ENCODE measurements around the gene SIRPB2.
"Not testable (repeated sequence)": the region's sequence is repeated elsewhere in the genome, so short reads cannot be mapped to it uniquely, and the experiment has no call there.

SIRPB2 gene

DNA sequence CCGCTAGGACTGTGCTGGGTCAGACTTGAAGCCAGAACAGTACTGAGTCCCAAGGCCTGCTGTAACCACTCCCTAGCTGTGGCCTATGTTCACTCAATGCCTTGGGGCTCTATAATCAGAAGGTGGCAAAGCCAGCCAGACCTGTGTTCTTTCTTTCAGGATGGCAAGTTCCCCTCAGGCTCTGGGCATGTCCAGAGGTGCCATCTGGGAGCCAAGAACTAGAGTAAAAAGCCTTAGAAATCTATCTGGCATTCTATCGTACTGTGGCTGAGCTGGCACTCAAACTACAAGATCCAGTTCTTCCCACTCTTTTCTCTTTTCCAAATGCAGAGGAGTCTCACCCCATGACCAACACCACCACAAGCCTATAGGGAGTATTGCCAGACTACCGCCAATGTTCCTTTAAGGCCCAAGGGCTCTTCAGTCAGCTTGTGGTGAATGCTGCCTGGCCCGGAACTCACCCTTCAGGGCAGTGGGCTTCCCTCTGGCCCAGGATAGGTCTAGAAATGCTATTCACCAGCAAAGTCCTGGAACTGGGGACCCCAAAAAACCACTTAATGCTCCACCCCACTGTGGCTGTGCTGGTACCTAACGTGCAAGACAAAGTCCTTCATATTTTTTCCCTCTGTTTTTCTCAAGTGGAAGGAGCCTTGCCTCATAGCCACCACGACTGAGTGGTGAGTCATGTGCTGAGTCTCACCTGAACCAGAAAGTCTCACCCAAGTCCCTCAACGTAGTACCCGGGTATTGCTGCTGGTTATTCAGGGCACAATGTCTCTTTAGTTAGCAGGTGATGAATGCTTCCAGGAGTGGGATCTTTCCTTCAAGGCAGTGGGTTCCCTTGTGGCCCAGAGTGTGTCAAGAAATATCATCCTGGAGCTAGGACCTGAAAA, 8.6 kb upstream of the SIRPB2 start:
- no peak for DNase-seq (ENCODE audit: low spot score)

DNA sequence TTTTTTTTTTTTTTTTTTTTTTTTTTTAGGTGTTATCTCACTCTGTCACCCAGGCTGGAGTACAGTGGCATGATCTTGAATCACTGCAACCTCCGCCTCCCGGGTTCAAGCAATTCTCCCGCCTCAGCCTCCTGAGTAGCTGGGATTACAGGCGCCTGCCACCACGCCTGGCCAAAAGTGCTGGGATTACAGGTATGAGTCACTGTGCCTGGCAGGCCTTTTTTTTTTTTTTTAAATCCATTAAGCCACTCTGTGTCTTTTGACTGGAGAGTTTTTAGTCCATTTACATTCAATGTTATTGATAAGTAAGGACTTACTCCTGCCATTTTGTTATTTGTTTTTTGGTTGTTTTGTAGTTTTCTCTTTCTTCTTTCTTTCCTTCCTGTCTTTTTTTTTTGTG, 6.2 kb upstream of the SIRPB2 start:
- DNase-seq (ENCODE audit: low spot score), result not testable (repeated sequence)

DNA sequence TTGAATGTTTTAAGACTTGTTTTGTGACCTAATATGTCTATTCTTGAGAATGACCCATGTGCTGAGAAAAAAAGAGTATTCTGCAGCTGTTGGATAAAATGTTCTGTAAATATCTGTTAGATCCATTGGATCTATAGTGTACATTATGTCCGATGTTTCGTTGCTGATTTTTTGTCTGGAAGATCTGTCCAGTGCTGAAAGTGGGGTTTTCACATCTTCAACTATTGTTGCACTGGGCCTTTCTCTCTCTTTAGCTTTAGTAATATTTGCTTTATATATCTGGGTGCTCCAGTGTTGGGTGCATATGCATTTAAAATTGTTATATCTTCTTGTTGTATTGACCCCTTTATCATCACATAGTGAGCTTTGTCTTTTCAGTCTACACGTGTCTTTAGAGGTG, 5.7 kb upstream of the SIRPB2 start:
- no peak for DNase-seq (ENCODE audit: low spot score)

DNA sequence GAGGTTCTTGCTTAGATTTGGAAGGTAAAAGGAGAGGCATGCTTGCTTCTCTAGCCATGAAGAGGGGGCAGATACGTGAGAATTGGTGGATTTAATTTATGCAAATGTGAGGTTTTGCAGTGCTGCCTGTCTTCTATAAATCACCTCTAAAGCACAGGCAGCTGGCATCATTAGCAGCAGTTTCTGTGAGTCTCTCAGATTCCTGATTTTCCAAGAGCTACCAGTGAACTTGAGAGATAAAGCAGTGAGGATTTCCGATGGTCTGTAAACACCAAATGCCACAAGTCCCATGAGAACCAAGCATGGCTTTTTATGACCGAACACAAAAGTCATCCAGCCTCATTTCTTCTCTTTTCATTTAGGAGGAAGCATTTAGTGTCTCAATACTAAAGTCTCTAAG, 3.2 kb upstream of the SIRPB2 start:
- no peak for DNase-seq (ENCODE audit: low spot score)

DNA sequence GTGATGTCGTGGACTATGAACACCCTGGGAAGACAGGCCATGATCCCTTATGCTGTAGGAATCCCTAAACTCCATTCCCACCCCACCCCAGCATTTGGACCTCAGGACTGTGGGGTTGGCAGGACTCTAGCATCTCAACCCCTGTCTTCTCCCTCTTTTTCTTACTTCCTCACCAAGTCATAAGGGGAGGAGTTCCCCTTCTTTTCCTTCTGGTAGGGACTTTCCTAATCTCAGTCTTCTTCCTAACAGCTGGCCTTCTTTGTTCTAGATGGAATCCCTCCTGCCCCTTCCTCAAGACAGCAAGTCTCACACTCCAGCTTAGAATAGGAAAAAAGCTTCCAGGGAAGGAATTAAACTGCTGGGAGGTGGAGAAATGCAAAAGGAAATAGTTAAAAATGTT, 2.3 kb upstream of the SIRPB2 start:
- DNase-seq (ENCODE audit: low spot score), result no peak

DNA sequence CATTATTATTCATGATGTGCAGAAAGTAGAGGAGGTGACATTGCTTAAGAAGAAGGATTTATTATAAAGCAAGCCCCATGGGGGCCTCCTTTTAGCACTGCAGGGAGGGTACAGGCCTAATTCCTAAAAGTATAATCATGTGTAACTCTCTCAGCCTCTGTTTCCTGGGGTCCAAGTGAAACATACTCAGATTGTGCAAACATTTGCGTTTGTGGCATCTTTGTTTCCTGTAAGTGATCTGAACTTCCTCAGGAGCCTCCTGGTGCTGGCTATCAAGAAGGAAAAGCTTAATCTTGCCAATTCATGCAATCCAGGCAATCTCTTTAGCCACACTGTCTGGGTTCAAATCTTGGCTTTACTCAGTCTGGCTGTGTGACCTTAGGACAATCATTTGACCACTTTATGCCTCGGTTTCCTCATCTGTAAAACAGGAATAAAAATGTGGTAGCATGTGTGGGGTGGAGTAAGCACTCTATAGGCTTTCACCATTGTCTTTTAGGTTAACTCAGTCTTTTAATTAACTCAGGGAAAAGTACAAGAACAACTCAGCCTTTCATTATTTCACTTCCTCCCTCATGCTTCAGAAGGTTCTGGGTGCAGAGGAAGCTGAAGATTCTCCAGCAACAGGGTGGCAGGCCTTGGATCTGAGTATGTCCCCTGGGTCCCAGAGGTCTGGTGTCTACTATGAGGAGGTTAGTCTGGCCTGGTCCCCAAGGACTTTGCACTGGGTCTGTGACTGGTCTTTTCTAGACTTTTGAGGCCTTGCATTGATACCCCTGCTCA, 831 bp upstream of the SIRPB2 start:
- no peak for DNase-seq (ENCODE audit: low spot score)

DNA sequence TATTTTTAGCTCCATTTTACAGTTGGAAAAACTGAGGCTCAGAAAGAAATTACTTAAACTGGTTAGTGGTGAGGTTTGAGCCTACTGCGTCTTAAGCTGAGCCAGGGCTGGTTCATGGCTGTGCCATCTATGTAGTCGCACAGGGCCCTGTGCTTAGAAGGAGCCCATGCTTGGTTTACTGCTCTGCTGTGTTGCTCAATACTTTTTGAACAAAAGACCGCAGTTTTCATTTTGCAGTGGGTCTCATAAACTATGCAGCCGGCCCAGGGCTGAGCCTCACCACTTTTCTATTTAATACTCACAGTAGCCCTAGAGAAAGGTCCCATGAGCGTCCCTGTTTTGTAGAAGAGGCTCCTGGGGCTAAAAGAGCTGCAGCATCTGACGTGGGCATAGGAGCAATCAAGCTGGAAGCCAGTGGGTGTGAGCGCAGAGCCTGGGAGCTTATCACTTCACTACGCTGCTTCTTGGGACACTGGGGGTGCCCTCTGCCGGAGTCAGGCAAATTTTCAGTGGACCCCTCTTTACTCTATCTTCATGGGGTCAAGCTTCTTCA, 501 bp downstream of the SIRPB2 start:
- no peak for DNase-seq (ENCODE audit: low spot score)

DNA sequence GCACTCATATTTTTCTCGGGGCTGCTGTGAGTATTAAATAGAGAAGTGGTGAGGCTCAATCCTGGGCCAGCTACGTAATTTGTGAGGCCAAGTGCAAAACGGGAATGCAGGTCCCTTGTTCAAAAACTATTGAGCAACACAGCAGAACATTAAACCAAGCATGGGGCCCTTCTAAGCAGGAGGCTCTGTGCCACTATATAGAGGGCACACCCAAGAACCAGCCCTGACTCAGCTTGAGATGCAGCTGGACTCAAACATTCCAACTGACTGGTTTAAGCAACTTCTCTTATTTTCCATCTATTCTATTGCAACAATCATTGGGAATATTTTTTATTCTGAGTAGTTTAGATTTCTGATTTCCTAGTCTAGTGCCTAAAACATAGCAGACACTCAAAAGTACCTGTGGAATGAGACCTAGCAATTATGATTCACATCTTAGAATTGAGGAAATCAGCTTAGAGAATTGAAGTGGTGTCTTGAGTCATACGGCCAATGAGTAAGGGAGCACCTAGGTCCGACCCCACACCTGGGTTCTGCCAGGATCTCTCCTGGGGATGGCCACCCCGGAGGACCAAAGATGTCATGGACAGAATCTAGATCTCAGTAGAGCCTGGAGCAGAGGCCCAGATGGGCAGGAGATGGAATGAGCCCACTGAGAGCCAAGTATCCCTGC, 1.3 kb downstream of the SIRPB2 start:
- DNase-seq (ENCODE audit: low spot score), result no peak

DNA sequence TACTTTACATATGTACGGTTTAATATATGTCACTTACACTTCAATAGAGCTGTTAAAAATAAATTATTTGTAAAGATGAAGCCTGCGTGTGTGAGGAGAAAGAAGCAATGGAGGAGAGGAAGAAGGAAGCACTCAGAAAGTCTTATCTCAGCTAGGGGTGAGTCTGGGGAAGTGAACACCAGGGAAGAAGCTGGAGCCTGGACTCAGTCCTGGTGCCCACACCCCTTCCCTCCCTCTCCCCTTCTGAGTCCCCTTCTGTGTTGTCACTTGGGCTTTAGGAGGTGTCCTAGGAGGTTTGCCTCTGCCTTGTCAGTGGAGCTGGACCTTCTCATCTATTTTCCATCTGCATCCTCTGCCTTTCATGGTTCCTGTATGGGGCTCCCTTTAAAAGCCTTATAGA, 1.9 kb downstream of the SIRPB2 start:
- no peak for DNase-seq (ENCODE audit: low spot score)

DNA sequence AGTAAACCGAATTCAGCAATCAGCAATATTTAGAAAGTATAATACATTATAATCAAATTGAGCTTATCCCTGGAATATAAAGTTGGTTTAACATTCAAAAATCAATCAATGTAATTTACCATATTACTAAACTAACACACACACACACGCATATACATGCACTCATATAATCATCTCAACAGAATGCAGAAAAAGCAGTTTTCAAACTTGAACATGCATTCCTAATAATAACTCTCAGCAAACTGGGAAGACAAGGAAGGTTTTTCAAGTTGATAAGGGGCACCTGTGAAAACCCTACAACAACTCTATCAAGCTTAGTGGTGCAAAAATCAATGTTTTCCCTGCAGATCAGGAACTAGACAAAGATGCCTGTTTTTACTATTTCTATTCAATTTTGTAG, 4.7 kb downstream of the SIRPB2 start:
- DNase-seq (ENCODE audit: low spot score), result no peak

DNA sequence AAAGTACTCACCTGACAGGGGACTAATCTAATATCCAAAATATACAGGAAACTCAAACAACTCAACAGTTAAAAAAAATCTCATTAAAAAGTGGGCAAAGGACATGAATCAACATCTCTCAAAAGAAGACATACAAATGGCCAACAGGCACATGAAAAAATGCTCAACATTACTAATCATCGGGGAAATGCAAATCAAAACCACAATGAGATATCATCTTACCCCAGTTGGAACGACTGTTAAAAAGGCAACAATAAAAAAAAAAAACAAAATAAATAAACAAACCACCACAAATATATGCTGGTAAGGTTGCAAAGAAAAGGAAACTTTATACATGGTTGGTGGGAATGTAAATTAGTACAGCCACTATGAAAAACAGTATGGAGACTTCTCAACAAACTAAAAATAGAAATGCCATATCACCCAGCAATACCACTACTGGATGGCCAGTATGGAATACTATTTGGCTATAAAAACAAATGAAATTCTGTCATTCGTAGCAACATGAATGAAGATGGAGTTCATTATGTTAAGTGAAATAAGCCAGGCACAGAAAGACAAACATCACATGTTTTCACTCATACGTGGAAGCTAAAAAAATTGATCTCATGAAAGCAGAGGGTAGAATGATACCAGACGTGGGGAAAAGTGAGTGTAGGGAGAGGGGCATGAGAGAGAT, 6.6 kb downstream of the SIRPB2 start:
- no peak for DNase-seq (ENCODE audit: low spot score)

DNA sequence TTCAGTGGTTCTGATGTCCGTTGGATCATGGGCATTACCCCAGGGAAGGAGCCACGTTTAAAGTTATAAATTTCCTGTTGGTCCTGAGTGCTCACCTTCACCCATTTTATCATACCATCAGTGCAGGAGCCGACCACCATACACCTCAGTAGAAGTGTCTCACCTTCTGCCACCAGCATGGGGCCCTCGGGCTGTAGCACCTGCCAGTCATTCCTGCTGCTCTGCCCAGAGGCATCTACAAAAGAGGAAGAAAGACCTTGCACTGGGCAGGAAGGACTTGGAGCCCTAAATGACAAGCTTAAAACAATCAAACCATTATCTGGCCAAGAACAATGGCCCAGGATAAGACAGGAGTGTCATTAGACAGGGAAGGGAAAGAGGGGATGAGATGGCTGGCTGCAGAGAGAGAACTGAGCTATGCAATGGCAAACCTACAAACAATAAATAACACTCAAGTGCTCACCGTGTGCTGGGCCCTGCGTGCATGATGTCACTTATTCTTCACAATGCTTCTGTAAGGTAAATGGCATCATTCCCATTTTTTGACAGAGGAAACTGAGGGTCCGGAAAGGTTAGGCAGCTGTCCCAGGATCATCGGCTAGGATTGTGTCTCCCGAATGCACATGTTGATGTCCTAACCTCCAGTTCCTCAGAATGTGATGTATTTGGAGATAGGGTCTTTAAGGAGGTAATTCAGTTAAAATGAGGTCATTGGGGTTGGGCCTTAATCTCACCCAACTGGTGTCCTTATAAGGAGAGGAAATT, 11.2 kb downstream of the SIRPB2 start:
- no peak for DNase-seq (ENCODE audit: low spot score)

DNA sequence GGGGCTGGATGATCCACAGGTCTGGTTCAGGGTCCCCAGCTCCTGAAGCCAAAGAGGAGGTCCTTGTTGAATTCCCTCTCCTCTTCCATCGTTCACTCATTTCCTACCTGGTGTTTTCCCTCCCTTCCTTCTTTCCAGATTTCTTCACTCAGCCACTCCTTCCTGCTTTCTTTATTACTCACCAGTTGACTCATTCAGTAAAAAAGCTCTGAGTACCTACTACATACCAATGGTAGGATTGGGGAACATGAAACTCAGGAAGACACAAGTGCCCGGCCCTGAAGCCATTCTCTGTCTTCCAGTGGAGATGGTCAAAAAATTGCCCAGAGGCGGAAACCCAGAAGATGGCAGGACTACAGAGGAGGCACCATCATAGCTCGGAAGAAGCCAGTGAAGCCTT, 12.7 kb downstream of the SIRPB2 start:
- DNase-seq (ENCODE audit: low spot score), result peak; percentile 30

DNA sequence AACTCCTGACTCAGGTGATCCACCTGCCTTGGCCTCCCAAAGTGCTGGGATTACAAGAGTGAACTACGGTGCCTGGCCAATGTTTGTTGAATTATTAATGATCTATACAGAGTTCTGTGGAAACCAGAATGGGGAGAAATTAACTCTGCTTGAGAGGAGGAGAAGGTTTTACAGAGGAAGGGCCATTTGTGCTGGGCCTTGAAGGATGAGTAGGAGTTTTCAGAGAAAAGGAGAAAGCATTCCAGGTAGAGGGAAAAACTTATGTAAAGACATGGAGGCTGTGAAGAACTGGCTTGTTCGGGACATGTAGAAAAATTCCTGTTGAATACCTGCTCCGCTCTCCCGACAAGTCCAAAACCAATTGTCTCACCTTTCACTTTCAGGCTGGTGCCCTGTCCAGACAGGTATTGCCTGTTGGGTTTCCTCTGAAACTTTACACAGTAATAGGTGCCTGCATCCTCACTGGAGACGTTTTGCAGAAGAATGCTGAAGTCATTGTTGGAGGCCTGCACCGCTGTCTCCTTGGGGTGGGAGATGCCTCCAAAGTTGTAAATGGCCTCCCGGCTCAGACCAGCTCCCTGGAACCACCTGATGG, 13.2 kb downstream of the SIRPB2 start:
- no peak for DNase-seq (ENCODE audit: low spot score)

DNA sequence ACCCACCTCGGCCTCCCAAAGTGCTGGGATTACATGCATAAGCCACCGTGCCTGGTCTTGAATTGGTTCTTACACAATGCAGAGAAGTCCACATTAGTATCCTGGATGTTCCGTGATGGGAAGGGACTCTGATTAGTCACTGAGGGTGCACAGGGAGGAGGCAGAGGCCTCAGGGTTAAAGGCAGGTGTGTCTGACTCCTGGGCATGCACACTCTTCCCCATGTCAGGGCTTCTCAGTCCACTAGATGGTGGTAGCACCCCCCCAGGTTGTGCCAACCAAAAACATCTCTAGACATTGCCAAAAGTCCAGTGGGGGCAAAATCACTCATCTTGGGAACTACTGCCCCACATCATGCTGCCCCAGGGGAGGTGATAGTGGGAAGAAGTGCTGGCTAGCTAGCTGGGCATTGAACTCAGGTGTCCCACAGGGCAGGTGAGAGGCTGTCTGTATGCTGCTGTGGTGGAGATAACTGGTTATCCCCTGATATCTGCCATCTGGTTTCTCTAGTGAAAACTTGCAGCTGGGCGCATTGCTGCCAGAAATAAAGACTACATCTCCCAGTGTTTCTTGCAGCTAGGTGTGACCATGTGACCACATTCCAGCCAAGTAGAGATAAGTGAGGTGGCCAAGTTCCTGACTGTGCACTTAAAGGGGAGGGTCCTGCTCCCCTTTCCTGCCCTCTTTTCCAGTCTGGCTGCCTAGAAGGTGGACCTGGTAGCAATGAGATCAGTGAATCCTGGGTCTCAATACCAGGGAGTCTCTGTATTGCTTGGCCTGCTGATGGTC, 16.2 kb downstream of the SIRPB2 start:
- peak; percentile 35 for DNase-seq (ENCODE audit: low spot score)

DNA sequence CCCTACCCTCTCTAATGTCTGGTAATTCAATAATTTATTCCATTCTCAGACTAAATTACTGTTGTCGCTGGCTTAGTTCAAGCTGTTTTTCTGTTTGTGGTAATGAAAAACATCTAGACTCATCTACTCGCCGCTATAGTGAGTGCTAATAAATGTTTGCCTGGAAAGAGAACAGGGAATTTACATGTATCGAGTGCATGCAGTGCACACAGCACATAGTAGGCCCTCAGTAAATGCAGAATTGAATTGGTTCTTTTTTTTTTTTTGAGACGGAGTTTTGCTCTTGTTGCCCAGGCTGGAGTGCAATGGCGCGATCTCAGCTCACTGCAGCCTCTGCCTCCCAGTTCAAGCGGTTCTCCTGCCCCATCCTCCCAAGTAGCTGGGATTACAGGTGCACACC, 16.9 kb downstream of the SIRPB2 start:
- DNase-seq (ENCODE audit: low spot score), result no peak

DNA sequence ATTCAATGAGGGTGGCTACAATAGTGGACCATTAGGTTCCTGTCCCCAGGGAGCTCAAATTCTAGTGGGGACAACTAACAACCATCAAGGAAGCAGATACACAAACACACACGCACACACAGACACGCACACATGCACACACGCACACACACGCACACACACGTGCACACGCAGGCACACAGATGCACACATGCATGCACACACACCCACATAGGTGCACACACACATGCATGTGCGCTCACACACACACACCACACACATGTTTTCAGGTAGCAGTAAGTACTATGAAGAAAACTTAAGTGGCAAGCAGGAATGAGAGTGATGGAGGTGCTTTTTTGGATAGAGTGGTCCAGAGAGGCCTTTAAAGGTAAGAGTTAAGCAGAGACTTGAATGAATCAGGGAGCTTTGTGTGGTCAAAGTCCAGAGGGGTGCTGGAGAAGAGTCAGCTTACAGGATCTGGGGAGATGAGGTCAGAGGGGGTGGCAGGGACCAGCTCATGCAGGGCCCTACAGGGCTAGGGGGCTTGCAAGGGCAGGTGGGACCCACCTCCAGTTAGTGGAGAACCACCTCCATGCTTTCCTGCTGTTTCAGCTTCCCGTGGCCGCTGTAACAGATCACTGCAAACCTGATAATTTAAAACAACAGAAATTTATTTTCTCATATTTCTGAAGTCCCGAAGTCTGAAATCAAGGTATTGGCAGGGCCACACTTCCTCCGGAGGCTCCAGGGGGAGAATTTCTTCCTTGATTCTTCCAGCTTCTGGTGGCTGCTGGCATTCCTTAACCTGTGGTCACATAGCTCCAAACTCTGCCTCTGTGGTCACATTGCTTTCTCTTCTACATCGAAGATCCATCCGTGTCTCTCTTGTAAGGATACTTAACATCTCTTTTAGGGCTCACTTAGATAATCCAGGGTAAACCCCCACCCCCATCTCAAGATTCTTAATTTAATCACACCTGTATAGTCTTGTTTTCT, 17.7 kb downstream of the SIRPB2 start:
- DNase-seq (ENCODE audit: low spot score), result no peak

DNA sequence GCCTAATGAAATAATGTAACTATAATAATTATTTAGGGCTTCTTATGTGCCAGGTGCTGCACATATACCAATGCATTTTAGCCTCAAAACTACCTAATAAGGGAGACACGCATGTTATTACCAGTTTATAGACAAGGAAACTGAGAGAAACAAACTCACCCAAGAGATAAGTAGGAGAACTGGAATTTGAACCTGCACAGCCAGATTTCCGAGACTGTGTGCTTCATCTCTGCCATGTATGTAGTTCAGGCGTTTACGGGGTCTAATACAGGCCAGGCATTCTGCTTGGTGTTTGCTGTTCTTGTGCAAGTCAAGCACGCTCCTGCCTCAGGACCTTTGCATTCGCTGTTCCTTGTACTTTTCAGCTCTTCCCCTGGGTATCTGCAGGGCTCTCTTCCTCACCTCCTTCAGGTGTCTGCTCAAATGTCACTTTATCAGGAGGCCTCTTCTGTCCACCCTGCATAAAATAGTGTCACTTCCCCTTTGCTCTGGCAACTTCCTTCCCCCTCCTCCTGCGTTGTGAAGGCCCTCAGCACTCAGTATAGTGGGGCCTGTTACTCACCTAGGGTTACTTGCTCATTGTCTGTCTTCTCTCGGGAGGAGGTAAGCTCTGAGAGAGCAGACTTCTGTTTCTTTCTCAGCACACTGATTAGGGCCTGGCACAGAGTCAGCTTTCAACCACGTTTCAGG, 18.5 kb downstream of the SIRPB2 start:
- no peak for DNase-seq (ENCODE audit: low spot score)

Measured in SW480 (cell line).